Measurements from ENCODE around the gene CDCA4.
A peak's percentile ranks its signal among the peaks of the same experiment; 100 is the strongest.
"Not testable (repeated sequence)": the region's sequence is repeated elsewhere in the genome, so short reads cannot be mapped to it uniquely, and the experiment has no call there.

Gene CDCA4

DNA sequence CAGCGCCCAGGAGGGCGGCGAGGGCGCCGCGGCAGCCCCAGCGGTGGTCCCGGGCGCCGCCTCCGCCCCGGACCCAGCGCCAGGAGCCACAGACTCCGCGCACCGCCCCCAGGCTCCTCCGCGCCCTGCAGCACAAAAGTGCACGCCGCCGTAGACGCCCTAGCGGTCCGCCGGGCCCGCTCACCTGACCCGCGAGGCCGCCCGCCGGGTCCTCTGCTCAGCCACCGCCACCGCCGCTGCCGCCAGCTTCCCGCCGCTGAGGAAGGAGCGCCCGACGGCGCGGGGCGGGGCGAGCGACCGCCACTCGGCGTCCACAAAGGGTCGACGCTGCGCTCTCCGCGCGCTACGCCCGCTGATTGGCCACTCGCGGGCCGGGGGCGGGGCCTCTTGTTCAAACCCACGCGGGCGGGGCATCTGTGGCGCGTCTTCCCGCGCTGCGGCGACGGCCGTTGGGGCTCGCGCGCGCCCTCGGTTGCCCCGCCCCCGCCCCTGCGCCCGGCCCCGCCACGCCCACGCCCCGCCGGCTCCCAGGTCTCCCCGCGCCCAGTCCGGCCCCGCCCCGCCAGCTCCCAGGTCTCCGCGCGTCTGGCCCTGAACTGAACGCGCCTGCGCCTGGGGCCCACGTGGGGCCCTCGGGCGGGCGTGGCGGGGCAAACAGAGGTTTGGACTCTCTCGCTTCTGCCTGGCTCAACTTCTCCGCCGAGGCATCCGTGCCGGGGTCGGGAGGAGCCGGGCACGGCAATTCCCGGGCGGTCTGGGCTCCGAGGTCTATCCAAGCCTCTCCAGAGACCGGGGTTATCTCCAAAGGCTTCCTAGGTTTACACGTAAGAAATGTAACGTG is at the start of gene CDCA4:
Gene CDCA4 (minus strand): TSS at position 269 of the 841 bp plus-strand sequence. CDS start 9,154 bp downstream, outside the sequence.
- peak; percentile 96 to 98 for DNase-seq

DNA sequence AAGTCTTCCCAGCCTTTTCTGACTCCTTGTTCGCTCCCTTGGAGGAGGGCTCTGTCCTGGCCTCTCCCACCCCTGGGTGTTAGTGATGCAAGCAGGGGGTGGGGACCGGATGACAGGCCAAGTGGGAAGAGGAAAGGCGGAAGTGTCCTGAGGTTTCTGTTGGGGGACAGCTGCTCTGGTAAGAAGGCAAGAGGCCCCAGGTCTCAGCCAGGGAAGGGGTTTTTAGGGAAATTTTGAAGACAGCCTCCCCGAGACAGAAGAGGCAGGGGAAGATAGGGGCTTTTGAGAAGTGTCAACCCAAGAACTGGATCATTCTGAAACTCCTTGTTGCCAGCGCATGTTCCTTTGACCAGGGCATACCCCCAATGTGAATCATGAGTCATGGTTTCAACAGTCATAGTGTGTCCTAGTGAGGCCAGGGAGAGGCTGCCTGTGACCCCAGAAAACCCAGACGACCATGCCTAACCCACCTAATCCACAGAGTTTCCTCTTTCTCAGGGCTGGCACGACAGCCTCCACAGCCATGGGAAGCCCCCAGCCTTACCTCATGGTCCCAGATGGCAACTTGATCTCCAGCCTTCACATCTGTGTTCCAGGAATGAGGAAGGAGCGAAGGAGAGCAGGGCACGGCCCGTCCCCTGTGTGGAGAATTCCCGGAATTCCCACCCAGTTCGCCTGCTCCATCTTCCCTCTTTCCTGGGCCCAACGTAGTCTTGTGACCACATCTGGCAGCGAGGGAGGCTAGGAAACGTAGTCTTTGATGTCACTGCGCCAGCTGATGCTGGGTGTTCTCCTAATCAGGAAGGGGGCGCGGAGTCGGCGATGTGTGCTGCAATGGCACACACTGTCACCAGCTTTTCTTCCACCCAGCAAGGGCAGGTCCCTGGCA is 49.2 kb upstream of the CDCA4 start:
- DNase-seq, result no peak

DNA sequence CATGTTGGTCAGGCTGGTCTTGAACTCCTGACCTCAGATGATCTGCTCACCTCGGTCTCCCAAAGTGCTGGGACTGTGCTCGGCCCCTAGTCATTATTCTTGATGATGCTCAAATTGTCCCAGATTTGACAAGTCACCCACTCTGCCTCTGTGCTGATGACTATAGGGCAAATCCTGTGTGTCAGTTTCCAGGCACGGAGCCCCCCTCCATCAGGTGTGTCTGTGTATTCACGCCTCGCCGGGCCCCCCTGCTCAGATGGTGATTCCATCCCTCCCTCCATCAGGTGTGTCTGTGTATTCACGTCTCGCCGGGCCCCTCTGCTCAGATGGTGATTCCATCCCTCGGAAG is 48.6 kb upstream of the CDCA4 start:
- DNase-seq, result no peak

DNA sequence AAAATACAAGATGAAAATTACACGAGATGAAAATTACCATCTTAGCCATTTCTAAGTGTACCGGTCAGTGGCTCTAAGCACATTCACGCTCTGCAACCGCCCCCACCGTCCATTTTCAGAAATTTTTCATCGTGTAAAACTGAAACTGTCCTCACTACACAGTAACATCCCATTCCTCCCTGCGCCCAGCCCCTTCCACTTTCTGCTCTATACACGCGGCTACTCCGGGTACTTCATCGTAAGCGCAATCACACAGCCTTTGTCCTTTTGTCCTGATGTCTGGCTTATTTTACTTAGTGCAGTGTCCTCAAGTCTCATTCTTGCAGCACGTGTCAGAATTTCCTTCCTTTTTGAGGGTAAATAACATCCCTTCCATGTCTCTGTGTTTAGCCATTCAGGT is 47.9 kb upstream of the CDCA4 start:
- no peak for DNase-seq

DNA sequence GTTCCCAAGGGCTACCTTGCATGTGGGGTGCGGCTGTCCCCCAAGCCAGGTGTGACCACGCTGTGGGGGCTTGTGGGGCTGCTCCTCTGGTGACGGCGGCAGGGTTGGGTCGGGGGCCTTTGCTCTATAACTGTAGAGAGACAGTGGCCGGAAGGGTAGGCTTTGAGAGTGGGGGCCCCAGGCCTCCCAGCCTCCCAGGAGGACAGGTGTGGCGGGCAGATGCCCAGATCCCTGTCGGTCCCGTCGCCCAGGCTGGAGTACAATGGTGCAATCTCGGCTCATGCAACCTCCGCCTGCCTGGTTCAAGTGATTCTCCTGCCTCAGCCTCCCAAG is 47.1 kb upstream of the CDCA4 start:
- no peak for DNase-seq

DNA sequence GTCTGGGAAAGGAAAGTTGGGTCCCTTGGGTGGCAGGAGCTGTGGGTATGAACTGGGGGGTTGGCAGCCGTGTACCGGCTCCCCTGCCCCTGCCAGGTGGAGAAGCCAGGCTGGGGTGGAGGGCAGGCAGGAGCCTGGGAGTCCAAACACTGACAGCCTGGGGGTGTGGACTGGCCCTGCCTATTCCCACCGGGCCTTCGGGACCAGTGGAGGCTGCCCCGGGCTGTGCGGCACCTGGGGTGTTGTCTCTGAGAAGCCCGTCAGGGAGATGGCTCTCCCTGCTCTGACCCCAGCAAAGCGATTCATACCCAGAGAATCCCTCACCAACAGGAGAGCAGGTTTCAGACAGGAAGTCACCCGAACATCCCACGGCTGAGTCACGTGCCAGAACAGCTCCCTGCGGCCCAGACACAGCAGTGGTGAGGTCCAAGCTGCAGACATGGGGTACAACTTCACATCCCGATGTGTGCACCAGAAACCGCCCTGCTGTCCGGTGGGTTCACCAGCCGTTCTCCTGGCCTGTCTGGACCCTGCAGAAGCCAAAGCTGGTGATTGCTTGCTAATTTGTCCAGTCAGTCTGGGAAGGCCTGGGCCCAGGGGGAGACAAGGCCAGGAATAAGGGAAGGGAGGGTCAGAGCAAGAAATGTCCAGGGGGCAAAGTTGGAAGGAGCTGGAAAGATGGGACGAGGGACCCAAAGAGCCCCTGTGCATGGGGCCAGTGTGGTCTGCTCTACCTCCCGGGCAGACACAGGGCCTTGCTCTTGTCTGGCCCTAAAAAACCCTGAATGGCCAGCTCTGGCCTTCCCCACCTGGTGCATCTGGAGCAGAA is 46.5 kb upstream of the CDCA4 start:
- DNase-seq, result peak; percentile 54 to 56

DNA sequence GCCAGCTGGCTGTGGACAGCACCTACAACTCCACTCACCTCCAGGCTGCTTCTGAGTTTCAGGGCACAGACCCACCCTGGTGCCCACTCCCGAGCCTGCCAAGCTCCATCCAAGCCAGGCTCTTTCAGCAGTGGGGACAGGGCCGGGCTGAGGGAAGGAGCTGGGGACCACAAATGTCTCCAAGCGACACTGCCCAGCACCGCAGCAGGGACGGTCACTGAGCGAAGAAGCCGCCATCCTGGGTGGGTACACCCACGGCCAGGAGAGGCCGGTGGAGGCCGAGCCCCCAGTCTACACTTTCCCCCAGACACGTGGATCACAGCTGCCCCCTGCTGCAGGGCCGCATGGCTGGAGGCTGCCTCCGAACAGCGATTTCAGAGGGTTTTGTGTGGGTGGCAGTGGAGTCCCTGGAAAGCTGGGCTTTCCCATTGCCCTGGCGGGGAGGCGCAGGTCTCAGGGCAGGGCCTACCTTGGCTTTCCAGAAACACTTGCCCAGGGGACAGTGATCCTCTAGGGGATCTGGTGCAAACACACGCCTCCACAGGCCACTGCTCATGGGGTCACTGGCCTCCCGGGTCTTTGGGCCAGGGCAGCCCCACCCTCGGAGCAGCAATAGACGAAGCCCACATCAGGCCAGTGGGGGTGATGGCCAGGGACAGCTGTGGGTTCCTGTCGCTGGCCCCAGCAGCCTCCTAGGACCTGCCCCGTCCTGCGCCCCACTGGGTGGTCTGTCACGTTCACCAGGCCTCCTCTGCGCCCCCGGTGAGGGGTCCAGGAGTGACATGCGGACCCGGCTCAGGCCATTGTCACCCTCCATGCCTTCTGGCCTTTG is 45.6 kb upstream of the CDCA4 start:
- no peak for DNase-seq

DNA sequence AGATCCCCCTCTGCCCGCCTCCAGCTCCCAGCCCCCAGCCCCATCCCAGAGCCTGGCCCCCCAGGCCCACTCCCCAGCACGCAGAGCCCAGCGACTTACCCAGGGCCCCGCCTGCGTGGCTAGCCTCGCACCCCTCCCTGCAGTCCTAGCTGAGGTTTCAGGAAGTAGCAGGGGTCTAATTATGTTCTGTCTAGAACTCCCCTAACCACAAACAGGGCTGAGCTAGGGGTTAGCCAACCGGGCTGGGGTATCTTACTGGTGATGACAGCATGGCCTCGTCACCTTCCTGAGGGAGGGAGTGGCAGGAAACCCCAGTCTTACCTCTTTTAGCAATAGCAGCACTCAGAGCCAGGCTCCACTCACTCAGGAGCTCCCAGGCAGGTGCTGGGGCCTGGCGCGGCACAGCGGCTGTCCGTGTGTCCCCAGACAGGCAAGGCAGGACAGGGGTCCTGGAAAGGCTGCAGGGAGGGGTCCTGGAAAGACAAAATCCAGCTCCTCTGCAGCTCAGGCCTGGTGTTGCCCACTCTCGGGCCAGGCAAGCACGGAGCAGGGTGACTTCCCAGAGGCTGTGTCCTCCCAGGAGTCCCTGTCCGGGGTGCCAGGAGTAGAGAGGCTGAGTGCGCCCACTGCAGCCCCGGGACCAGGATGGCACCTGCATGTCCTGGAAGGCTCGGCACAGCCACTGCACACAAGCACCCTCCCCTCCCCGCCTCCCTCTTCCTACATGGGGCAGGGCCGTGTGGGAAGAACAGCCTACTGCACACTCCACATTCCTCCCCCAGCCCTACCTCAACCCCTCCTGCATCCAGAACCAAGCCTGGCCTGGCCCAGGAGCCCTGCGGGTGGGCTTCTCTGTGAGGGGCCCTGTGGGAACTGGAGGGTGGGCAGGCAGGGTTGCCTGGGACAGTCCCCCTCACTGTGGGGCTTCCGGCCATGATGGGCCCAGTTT is 44.7 kb upstream of the CDCA4 start, which contains the start of gene GPR132:
Gene GPR132 (minus strand): TSS at position 151 of the 949 bp plus-strand sequence. CDS start 10,010 bp downstream, outside the sequence.
- DNase-seq, result peak; percentile 84 to 87

DNA sequence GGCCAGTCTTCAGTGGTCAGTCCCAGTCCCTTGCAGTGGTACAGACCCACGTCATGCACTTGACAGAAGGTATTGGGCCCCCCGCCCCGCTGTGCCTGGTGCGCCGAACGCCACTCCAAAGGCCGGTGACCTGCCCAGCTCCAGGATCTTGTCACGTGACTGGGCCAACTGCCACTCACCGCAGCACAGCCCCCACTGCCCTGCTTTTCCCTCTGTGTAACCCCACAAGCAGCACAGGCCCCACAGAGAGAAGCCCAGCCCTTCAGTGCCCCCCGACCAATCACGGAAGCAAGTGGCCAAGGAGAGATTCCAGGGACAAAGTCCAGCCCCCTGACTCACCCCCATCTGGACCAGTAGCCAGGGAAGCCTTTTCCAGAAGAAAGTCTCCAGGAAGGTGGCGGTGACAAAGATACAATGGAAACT is 43.8 kb upstream of the CDCA4 start:
- DNase-seq, result no peak

DNA sequence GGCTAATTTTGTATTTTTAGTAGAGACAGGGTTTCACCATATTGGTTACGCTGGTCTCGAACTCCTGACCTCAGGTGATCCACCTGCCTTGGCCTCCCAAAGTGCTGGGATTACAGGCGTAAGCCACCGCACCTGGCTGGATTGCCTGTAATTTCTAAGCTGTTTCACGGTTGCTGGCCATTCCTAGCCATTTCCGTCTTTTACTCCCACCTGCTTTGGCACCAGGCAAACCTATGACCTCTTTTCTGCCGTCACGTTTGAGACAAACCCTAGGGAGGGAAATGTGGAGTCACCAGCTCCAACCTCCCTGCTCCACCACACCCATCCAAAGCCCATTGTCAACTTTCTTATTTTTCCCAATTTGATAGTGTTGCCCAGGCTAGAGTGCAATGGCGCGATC is 43.1 kb upstream of the CDCA4 start:
- no peak for DNase-seq

DNA sequence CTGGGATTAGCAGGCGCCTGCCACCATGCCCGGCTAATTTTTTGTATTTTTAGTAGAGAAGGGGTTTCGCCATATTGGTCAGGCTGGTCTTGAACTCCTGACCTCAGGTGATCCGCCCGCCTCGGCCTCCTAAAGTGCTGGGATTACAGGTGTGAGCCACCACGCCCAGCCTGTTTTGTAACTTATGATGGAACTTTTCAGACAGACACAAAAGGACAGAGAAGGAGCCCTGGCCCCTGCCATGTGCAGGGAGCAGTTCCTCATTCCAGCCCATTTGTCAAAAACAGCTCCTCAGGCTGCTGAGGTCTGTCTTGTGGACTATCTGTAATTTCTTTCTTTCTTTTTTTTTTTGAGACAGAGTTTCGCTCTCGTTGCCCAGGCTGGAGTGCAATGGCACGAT is 42.6 kb upstream of the CDCA4 start:
- DNase-seq, result not testable (repeated sequence)

DNA sequence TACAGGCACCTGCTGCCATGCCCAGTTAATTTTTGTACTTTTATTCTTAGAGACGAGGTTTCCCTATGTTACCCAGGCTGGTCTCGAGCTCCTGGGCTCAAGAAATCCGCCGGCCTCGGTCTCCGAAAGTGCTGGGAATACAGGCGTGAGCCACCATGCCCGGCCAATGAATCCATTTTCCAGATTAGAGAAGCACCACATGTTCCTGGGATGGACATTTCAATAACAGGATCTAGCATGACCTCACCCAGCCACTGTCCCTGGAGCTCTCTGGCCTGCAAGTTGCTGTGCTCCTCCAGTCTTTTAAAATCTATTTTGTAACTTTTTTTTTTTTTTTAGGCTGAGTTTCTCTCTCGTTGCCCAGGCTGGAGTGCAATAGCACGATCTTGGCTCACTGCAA is 42.2 kb upstream of the CDCA4 start:
- DNase-seq, result no peak

DNA sequence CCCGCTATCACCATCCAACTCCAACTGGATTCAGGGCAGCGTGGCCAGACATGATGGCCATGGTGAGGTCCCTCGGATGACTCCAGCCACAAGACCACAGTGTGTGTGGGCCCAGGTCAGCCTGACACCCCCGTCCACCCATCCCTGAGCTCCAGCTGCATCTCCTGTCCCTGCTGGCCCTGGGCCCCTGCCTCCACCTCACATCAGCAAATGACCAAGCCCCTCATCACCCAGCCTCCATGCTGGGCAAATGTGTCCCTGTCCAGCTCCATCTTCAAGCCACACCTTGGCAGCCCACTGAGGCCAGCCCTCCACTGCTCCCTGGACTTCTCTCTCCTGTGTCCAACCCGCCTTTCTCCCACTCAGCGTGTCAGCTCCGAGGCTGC is 41.2 kb upstream of the CDCA4 start:
- no peak for DNase-seq

DNA sequence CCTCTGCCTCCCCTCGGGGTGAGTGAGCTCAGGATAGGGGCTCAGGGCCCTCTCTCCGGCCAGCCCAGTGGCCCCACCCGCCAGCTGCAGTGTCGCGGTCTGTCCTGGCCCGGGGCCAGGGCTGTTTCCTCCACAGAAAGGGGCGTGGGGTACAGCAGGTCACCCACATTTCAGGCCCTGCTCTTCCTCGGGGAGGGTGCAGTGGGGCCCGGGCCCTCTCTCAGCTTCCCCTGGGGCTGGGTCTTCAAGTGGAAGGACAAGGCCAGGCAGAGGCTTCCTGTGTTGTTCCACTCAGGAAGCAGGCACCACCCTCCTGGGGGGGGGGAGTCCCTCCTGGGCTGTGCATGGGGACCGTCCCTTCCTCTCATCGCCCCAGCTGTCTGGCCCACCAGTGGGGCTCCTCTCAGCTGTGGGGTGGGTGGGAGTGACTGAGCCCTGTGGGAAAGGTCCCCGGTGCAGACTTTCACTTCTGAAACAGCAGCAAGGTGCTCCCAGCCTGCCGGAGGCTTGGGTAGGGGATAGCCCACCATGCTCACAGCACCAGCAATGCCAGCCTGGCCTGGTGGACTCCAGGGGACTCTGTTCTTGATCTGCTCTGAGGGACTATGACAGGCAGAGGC is 40.7 kb upstream of the CDCA4 start:
- peak in 1 of 2 experiments; percentile 50 for DNase-seq

DNA sequence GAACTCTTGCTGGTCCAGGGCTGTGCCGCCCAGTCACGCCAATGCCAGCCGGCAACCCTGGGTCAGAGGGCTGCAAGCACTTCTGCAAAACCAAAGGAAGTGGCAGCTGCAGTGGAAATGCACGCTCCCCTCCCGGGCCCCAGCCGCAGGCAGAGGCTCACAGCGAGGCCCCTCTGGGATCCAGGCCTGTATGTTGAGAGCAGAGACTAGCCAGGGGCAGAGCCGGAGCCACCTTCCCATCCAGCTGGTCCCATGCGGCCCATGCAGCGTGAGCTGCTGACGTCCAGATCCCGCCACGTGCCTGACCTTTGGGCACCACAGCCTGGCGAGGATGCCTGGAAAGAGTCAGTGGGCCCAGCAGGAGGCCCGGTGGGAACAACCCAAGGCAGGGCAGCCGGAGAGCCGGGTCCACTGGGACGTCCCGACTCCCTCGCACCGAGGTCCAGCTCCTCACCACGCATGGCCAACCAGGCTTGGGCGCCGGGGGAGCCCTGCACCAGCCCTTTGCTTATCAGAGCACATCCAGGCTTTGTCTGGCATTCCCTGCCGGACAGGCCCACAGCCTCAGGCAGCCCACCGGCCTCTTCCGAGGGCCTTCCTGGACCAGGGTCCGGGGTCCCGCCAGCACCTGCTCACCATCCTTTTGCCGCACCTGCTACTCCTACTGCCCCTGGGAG is 40.0 kb upstream of the CDCA4 start:
- no peak for DNase-seq

DNA sequence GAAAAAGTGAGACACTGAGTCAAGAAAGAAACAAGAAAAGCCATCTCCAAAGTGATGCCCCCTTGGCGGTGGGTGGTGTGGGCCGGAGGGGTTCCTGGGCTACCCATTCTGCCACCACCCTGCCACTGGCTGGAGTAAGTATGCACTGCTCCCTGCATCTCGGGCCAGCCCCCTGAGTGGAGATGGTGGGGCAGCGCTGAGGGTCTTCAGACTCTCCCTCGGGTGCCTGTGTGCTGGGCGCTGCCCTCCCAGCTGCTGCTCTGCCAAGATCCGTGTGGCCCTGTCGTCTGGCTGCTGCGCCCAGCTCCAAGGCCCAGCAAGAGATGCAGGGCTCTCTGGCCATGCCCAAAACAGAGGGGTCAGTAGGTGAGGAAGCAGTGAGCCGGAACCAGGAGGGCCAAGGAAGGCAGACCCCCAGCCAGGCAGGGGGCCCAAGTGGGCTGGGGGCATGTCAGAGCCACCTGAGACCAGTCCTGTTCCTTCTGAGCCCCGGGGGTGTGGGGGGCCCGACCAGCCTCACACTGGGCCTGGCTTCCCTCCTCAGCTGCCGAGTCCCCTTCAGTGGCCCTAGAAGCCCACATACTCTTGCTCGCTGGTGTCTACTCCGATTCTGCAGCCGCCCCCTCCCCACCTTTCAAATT is 39.2 kb upstream of the CDCA4 start:
- no peak for DNase-seq

DNA sequence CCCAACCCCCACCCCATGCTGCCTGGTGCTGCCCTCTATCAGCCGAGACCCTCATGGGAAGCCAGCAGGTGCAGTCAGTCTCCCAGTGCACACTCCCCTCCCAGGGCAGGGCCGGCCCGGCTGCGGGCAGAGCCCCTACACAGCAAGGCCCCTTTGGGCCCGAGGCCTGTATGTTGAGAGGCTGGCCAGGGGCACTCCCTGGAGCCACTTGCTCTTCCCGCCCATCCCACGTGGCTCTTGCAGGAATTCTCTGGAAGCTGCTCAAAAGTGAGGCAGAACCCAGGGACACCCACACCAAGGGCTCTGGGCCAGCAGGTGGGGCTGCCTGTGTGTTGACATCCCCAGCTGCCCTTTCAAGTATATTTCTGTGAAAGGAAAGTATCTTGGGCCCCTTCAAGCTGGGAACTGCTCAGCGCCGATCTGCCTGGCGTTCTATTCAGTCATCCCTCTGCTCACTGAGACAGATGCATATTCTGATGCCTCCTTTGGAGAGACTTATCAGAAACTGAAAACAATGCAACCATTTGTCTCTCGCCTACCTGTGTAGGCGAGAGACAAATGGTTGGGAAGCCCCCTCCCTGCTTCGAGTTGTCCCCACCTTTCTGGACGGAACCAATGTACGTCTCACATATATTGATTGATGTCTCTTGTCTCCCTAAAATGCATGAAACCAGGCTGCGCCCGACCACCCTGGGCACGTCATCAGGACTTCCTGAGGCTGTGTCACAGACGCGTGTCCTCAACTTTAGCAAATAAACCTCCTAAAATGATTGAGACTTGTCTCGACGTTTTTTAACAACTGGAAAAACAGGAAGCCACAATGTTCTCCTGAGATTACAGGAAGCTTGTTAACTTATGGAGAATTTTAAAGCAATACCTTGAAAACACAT is 38.4 kb upstream of the CDCA4 start:
- DNase-seq, result peak in 1 of 2 experiments; percentile 44

DNA sequence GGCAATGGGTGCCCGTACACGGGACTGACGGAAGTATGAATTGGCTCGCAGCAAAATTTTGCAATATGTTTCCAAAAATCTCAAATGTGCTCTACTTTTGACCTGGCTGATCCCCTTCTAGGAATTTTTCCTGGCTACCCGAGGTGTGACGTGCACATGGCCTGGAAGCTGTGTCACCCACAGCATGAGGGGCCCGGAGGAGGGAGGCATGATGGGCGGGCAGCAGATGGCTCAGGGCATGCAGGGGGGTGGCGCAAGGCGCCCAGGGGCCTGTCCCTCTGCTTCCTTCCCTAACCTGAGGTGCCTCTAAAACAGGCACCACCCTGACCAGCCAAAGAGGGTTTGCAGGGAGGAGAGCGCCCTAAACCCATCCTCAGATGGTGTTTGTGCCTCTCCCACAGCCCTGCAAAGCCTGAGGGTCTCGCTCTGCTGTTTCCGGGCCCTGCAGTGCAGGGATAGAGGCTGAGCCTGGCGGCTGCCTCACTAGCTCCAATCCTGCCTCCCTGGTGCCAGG is 37.7 kb upstream of the CDCA4 start:
- DNase-seq, result no peak

Data from activated CD4-positive, alpha-beta T cell treated with anti-CD3 and anti-CD28 coated beads, Interleukin-2, amount 50 U/mL, for 4 hours (primary cell).